NCI-H1436 treated with DMSO at 0.1 percent for 48 hours (cell line): ENCODE measurements around the gene GFI1B.
"Not testable (repeated sequence)": the region's sequence is repeated elsewhere in the genome, so short reads cannot be mapped to it uniquely, and the experiment has no call there.

Source experiments
- DNase-seq: peaks from one replicate; lab custom pipeline; 2025; lab: John Stamatoyannopoulos, UW

GFI1B gene

GRCh38 chr9:132969783-132970182 lies 8.7 kb upstream of the GFI1B start:
- no peak for DNase-seq

- no peak for DNase-seq
Measured at GRCh38 chr9:132970324-132971062, 8.0 kb upstream of the GFI1B start.

- DNase-seq, result no peak
Measured at GRCh38 chr9:132973166-132973565, 5.3 kb upstream of the GFI1B start.

- no peak for DNase-seq
Measured at GRCh38 chr9:132973713-132974112, 4.8 kb upstream of the GFI1B start.

GRCh38 chr9:132975961-132976360 lies 2.5 kb upstream of the GFI1B start:
- DNase-seq, result no peak

GRCh38 chr9:132976571-132976970 lies 1.9 kb upstream of the GFI1B start:
- no peak for DNase-seq

GRCh38 chr9:132978112-132978450 lies 413 bp upstream of the GFI1B start:
- no peak for DNase-seq

GRCh38 chr9:132980157-132980556 lies 1.7 kb downstream of the GFI1B start:
- no peak for DNase-seq

- DNase-seq, result no peak
Measured at GRCh38 chr9:132982458-132982857, 4.0 kb downstream of the GFI1B start.

GRCh38 chr9:132983491-132984201 lies 5.2 kb downstream of the GFI1B start:
- no peak for DNase-seq

- no peak for DNase-seq
Measured at GRCh38 chr9:132984202-132985070, 5.9 kb downstream of the GFI1B start.

GRCh38 chr9:132985071-132985350 lies 6.5 kb downstream of the GFI1B start:
- DNase-seq, result no peak

- DNase-seq, result no peak
Measured at GRCh38 chr9:132985489-132985888, 7.0 kb downstream of the GFI1B start.

- no peak for DNase-seq
Measured at GRCh38 chr9:132986114-132986513, 7.6 kb downstream of the GFI1B start.

- no peak for DNase-seq
Measured at GRCh38 chr9:132986640-132987620, 8.4 kb downstream of the GFI1B start.

GRCh38 chr9:132988244-132989013 lies 9.9 kb downstream of the GFI1B start:
- DNase-seq, result no peak

GRCh38 chr9:132989014-132989310 lies 10.5 kb downstream of the GFI1B start:
- DNase-seq, result no peak

GRCh38 chr9:132989414-132989996 lies 11.0 kb downstream of the GFI1B start:
- no peak for DNase-seq

GRCh38 chr9:132989998-132990557 lies 11.6 kb downstream of the GFI1B start:
- not testable (repeated sequence) for DNase-seq

- DNase-seq, result no peak
Measured at GRCh38 chr9:132990781-132991180, 12.3 kb downstream of the GFI1B start.
